Measurements from ENCODE around the gene MVB12B.
A peak's percentile ranks its signal among the peaks of the same experiment; 100 is the strongest.

Gene MVB12B

DNA sequence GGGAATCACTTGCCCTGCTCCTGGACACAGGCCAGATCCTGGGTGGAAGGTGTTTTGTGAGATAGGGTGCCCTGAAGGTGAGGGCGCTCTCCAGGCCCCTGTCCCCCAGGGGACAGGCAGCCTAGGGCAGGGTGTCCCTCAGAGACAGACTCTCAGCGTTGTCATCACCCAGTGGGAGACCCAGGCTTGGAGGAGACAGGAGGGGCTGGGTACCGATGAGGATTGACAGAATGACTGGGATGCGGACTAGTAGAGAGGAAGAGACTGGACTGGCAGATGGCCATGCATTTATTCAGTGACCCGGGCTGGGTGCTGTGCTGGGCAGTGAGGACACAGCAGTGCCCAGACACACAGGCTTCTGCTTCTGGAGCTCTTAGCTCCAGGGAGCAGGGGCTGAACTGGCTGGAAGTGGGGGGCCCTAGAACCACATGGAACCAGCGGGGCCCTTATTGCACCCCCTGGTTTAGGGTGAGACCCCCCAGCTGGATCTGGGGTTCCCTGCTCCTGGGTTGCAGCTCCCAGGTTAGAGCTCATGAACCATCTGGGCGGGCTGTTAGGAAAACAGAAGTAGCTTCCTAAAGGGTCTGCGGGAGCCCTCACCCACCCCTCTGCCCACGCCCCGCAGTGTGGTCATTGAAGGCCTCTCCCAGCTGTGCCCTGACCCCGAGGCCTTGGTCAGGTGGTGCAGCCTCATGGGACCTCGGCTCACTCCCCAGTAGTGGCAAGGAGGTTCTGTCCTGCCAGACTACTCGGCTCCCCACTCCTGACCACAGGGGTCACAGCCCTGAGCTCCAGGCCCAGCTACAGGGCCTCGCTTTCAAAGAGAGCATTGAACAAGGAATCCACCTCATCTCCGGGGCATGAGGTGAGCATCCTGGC, 170.4 kb downstream of the MVB12B start:
- DNase-seq (ENCODE audit: low spot score): no peak
- Mint-ChIP-seq H3K36me3 (ENCODE audit: low read depth) (no peaks in the 10 kb centered on the region), H3K4me1 (ENCODE audit: low read depth) (peaks cover 2% of the 10 kb centered on the region), H3K27me3 (ENCODE audit: low read depth) (peaks cover 33% of the 10 kb centered on the region), H3K9me3 (no peaks in the 10 kb centered on the region), H3K4me3 (no peak overlapping the region), H3K27ac (no peak overlapping the region)

DNA sequence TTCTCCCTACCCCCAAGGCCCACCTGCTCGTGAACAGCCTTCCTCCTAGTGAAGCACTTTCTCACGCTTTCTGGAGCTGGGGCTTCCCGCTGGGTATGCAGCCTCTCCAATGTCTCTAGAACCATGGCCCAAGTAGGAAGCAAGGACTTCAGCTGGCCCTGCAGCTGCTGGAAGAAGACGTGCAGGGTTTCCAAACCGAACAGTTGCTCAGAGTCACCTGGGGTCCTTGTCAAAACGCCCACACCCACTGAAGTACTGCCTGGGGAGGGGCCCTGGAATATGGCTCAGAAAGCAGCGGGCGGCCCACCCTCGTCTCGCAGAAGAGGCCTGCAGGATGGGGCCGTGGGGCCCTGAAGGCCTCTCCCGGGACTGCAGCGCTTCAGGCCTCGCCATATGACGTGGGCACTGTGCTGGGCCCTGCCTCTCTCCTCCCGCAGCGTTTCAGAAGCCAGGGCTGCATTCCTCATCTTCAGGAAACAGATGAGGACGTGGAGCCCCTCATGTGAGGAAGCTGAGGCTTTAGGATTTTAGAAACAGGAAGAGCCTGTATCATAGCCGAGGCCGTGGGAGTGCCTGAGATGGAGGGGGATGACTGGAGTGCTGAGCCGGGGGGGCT, 171.1 kb downstream of the MVB12B start:
- peaks cover 28% of the 10 kb centered on the region for H3K27me3 Mint-ChIP-seq (ENCODE audit: low read depth)
- peaks cover 2% of the 10 kb centered on the region for H3K4me1 Mint-ChIP-seq (ENCODE audit: low read depth)
- no peaks in the 10 kb centered on the region for H3K36me3 Mint-ChIP-seq (ENCODE audit: low read depth)
- H3K4me3 Mint-ChIP-seq: no peak overlapping the region
- no peak overlapping the region for H3K27ac Mint-ChIP-seq
- no peak for DNase-seq (ENCODE audit: low spot score)
- H3K9me3 Mint-ChIP-seq: no peaks in the 10 kb centered on the region

DNA sequence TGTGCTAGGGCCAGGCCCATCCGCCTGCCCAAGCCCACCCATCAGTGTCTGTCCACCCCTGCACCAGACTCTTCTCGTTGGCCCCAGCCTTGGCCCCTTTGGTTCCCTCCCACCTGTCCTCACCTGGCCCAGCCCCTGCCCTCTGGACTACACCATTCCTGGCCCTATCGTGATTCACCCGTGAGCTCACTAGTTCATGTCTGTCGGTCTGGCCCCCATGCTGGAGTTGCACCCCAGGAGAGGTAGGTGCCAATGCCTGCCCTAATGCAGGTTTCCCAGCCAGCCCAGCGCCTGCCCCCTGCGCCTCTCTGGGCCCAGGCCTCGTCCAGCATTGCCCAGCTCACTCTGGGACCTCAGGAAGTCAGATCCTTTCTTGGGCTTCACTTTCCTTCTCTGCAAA, 171.7 kb downstream of the MVB12B start:
- H3K27ac Mint-ChIP-seq: no peak overlapping the region
- H3K9me3 Mint-ChIP-seq: no peaks in the 10 kb centered on the region
- H3K27me3 Mint-ChIP-seq (ENCODE audit: low read depth): peaks cover 28% of the 10 kb centered on the region
- no peak for DNase-seq (ENCODE audit: low spot score)
- no peak overlapping the region for H3K4me3 Mint-ChIP-seq
- no peaks in the 10 kb centered on the region for H3K36me3 Mint-ChIP-seq (ENCODE audit: low read depth)
- peaks cover 2% of the 10 kb centered on the region for H3K4me1 Mint-ChIP-seq (ENCODE audit: low read depth)

DNA sequence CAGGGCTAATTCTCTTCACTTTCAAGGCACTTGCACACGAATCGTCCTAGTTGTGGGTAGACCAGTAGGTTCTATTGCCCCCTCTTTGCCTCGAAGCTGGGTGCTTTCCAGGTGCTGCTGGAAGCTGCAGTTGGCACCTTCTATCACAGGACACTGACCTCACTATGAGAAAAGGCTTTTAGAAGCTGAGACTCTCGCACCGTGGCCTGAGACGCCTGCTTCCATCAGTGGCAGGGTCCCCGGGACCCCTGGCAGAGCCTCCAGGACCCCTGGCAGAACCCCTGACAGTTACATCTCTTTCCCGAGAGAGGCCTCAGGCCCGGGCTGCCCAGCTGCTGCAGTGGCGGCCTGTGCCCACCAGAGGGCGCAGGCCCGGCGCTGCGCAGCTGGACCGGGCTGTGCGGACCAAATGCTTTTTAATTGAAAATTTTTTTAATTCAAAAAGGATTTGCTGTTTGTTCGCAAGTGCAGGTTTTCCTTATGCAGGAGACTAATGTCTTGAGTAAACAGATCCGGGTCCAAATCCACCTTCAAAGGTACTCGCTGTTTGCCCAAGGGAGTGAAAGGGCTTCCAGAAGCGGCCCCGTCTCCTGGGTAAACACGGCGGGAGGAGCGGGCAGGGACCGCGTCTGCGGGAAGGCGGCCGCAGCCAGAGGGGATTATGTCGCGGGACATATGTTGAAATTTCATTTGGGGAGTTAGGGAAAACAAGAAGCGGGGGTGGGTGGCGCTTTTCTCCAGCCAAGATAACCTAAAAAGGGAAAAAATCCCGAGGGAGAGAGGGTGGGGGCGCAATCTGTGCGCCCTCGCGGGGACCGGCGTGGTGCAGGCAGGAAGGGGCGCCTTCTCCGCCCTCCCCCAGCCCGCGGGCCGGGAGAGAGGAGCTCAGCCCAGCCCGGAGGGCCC, 172.6 kb downstream of the MVB12B start:
- peak overlapping the region; percentile 24 for H3K4me3 Mint-ChIP-seq
- peaks cover 21% of the 10 kb centered on the region for H3K27me3 Mint-ChIP-seq (ENCODE audit: low read depth)
- peaks cover 2% of the 10 kb centered on the region for H3K4me1 Mint-ChIP-seq (ENCODE audit: low read depth)
- no peaks in the 10 kb centered on the region for H3K9me3 Mint-ChIP-seq
- no peaks in the 10 kb centered on the region for H3K36me3 Mint-ChIP-seq (ENCODE audit: low read depth)
- DNase-seq (ENCODE audit: low spot score): peak; percentile 27
- H3K27ac Mint-ChIP-seq: no peak overlapping the region

DNA sequence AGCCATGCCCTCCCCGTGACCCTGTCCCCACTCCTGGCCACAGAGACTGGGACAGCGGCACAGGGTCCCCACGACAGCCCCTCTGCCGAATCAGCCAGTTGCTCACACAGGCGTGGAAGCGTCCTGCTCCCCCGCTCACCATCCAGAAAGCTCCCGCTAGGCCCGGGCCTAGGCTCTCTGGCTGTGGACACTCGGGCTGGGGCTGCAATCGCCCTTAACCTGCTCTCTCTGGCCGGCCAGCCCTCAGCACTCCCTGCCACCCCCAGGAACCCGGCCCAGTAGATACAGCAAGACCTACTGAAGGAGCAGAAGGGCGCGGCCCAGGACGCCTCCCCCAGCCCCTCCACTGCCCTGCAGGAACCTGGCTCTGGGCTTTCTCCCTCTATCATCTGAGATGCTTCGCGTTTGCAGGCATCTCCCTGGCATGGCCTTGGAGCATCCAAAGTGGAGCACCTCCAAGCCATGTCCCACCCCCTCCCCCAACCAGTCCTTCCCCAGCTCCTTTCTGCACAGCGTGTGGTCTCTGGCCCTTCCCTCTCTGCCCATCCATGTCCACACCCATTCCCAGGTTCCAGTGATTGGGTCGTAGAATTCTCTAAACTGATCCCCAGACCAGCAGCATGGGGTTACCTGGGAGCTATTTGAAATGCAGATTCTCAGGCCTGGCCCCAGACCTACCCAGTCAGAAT, 173.4 kb downstream of the MVB12B start:
- H3K4me1 Mint-ChIP-seq (ENCODE audit: low read depth): peaks cover 2% of the 10 kb centered on the region
- H3K27me3 Mint-ChIP-seq (ENCODE audit: low read depth): peaks cover 21% of the 10 kb centered on the region
- no peak overlapping the region for H3K27ac Mint-ChIP-seq
- no peaks in the 10 kb centered on the region for H3K36me3 Mint-ChIP-seq (ENCODE audit: low read depth)
- DNase-seq (ENCODE audit: low spot score): no peak
- no peaks in the 10 kb centered on the region for H3K9me3 Mint-ChIP-seq
- H3K4me3 Mint-ChIP-seq: peak overlapping the region; percentile 42

DNA sequence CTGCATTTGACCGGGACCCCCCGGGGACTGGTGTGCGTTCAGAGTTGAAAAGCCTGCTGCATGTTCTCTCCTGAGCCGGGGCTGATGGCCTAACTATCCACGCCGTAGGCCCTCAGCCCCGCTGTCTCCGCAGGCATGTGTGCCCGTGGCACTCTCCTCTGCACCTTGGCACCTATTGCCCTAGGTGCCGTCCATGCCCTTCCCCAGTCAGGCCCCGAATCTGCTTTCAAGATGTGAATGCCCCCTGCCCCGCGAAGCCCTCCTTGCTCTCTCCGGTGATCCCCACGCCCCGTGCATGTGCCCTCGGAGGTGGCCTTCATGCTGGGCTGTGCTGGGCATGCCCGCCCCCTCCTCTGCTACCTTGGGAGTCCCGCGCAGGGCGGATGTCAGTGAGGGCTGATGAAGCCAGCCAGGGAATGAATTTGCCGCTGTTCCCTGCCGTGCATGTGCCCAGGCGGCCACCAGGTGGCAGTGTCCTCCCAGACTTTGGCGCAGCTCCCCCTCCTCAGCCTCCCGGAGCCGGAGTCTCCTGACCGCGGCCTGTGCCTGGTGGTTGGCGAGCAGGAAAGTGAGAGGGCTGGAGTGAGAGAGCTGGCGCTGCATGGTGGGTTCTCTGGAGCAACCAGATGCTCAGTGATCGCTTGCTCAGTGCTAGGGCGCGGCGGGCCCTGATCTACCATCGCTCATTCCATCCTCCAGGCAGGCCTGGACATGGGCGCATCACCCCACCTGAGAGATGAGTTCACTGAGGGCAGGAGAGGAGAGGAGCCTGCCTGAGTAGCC, 174.2 kb downstream of the MVB12B start:
- Mint-ChIP-seq H3K4me1 (ENCODE audit: low read depth) (peaks cover 2% of the 10 kb centered on the region), H3K27me3 (ENCODE audit: low read depth) (peaks cover 21% of the 10 kb centered on the region), H3K9me3 (no peaks in the 10 kb centered on the region), H3K36me3 (ENCODE audit: low read depth) (no peaks in the 10 kb centered on the region), H3K27ac (no peak overlapping the region), H3K4me3 (no peak overlapping the region)
- peak; percentile 54 for DNase-seq (ENCODE audit: low spot score)

DNA sequence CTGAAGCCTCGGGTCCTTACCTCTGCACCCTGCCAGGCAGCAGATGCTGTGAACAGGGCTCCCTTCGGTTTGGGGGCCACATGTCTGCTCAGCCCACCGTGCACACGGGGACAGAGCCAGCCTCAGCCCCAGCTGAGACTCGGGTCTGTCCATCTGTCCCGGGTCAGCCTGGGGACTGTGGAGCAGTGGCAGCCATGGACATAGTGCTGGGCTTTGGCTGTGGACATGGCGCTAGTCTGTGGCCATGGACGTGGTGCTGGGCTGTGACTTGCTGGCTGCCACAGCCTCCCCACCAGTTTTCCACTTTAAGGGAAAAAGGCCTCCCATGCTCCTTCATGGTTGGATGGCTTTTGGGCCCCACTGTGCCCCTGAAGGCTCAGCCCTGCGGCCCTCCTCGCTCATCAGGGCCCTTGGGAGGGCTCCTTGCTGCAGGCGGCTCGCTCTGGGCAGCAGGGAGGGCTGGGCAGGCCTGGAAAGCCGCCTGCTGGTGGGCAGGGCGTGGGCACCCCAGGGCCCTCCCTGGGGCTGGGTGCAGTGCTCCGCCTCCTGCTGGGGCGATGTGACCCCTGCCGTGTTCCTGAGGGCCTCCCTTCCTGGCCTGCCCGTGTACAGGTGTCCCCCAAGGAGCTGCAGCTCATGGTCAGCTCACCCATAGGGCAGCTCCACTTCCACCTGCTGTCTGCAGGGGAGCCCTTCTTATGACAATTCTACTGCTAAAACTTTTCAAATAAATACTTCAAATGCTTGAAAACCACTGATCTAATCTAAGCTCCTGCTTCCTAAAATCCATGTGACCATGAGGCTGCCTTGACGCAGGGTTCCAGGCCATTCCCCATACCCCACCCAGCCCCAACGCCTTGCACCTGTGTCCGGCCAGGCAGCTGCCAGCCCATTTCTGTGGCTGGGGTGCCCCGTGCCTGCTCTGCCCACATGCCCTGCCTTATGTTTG, 175.0 kb downstream of the MVB12B start:
- H3K4me3 Mint-ChIP-seq: no peak overlapping the region
- peaks cover 2% of the 10 kb centered on the region for H3K4me1 Mint-ChIP-seq (ENCODE audit: low read depth)
- no peaks in the 10 kb centered on the region for H3K36me3 Mint-ChIP-seq (ENCODE audit: low read depth)

DNA sequence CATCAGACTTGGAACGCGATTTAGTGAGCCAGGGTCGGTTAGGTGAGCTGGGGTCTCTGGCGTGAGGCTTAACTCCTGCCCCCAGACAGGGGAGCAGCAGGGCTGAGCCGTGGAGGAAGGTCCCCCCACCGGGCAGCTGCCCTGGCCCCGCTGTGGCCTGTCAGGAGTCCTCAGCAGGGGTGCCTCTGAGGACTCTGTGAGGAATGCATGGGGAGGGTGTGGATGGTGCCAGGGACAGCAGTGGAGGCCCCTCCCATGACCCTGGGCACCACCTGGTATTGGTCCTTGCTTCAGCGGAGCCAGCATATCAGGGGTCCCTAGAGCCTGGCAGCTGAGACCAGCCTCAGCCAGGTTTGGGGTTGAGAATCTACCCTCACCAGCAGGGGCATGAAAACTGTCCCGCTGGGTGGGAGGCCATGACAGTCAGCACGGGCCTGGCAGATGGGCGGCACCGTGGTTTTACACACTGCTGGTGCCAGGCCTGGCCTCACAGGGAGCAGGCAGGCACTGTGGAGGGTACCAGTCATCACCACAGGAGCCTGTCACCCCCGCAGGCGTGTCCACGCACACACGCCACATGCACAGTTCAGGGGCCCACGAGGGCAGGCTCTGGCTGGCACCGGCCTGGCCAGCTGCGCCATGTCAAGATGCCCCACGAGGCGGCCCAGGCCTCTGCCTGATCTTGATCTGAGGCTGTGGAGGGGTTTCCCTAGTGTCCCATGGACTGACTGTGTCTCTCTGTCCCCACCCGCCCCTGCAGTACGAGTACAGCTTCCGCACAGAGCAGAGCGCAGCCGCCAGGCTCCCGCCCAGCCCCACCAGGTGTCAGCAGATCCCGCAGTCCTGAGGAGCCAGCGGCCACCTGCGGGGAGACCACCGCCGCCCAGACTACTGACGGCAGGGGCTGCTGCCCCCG, 176.0 kb downstream of the MVB12B start:
- Mint-ChIP-seq H3K27ac (no peak overlapping the region), H3K4me3 (no peak overlapping the region), H3K4me1 (ENCODE audit: low read depth) (peaks cover 2% of the 10 kb centered on the region), H3K36me3 (ENCODE audit: low read depth) (no peaks in the 10 kb centered on the region), H3K9me3 (no peaks in the 10 kb centered on the region), H3K27me3 (ENCODE audit: low read depth) (peaks cover 19% of the 10 kb centered on the region)
- DNase-seq (ENCODE audit: low spot score): no peak

More for the DNA sequence above, 175.0 kb downstream of the MVB12B start:
- no peak for DNase-seq (ENCODE audit: low spot score)
- Mint-ChIP-seq H3K27ac (no peak overlapping the region), H3K9me3 (no peaks in the 10 kb centered on the region), H3K27me3 (ENCODE audit: low read depth) (peaks cover 21% of the 10 kb centered on the region)

DNA sequence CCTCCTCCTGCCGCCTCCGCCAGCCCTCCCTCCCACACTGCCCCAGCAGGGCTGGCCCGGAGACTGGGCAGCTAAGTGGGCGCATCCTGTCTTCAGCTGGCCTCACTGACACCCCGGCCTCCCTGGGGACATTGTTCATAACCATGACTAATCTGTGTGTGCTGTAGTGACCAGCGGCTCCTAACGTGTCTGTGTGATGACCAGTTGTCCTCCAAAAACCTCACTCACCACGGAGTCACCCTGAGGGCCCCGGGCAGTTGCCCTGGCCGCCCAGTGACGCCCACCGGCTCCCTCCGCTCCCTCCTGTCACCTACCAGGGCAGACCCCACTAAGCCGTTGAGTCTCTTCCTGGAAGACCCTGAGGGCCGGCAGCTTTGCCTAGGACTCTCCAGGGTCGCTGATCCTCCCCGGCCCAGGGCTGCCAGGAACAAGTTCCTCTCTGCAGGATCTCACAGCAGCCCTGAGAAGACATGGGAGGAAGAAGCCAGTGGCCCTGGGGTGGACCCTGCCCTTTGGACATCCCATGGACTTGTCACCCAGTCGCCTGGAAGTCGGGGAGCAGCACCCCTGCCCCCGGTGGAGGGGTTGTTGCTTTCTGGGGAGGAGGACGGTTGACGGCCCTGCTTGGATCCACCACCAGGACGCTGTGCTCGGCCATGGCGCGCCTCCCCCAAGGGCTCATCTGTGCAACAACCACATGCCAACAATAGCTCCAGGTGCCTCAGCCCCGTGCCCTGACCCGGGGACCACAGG, 176.9 kb downstream of the MVB12B start:
- Mint-ChIP-seq H3K9me3 (no peaks in the 10 kb centered on the region), H3K4me3 (no peak overlapping the region), H3K27ac (no peak overlapping the region), H3K4me1 (ENCODE audit: low read depth) (peaks cover 2% of the 10 kb centered on the region), H3K36me3 (ENCODE audit: low read depth) (no peaks in the 10 kb centered on the region), H3K27me3 (ENCODE audit: low read depth) (peaks cover 22% of the 10 kb centered on the region)
- DNase-seq (ENCODE audit: low spot score): no peak

DNA sequence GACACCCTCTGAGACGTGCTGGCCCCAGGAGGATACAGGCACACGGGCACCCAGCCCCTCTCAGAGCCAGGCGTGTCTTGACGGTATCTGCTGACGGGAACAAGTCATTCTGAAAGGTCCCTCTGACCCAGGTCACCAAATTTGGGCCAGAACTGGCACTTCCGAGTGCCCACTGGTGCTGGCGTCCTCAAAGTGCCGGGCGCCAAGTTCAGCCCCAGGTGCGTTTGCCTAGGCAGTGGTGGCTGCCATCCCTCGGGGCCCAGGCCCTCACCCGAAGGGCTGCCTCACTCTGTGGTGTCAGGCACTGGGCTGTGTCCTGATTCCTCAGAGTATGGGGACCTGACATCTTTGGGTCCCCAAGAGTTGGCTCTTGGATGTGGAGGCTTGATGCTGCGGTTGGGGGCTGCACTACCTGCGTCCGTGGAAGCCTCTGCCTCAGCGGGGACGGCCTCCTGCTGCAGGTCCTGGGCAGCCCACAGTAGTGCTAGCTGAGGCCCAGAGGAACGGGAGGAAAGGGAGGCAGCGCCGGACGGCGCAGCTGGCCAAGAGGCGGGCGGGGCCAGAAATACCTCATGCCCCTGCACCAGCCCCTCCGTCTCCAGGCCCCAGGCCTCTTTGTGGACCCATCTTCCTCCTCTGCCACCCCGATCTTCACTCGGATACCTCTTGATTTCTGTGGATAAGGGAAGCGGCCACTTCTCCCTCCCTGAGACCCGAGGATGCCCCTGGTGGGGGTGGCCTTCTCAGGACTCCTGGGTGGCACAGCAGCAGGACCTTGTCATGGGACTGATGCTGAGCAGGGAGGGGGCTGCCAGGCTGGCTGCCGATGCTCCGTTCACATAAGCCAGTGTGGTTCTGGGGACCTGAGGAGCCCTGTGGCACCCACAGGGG, 177.7 kb downstream of the MVB12B start:
- Mint-ChIP-seq H3K4me3 (no peak overlapping the region), H3K9me3 (no peaks in the 10 kb centered on the region), H3K27ac (no peak overlapping the region), H3K27me3 (ENCODE audit: low read depth) (peaks cover 24% of the 10 kb centered on the region), H3K36me3 (ENCODE audit: low read depth) (no peaks in the 10 kb centered on the region), H3K4me1 (ENCODE audit: low read depth) (peaks cover 2% of the 10 kb centered on the region)
- DNase-seq (ENCODE audit: low spot score): no peak
